HuH-7.5 (cell line): ENCODE results near the gene CDH16.

Experiments used
- DNase-seq: peaks from one replicate; pipeline ENCODE4 v3.0.0; 2011; ENCODE audit warnings: low spot score

Gene CDH16

GRCh38 chr16:66927918-66928649 lies 9.4 kb upstream of the CDH16 start:
- no peak for DNase-seq

GRCh38 chr16:66926961-66927436 lies 8.3 kb upstream of the CDH16 start:
- no peak for DNase-seq

- DNase-seq = no peak
These were observed 7.7 kb upstream of the CDH16 start for GRCh38 chr16:66926171-66926947.

GRCh38 chr16:66925322-66925840 lies 6.7 kb upstream of the CDH16 start, which contains the start of gene RRAD:
TSS of gene RRAD (minus strand) at chr16:66925535. CDS start at chr16:66925179, 356 bp downstream.
- no peak for DNase-seq

GRCh38 chr16:66924527-66925321 lies 6.0 kb upstream of the CDH16 start:
- peak; percentile 91 for DNase-seq

- DNase-seq = no peak
These were observed 5.2 kb upstream of the CDH16 start for GRCh38 chr16:66923866-66924265.

GRCh38 chr16:66923247-66923731 lies 4.6 kb upstream of the CDH16 start:
- no peak for DNase-seq

GRCh38 chr16:66921729-66922450 lies 3.2 kb upstream of the CDH16 start:
- DNase-seq = no peak

GRCh38 chr16:66920924-66921680 lies 2.4 kb upstream of the CDH16 start:
- no peak for DNase-seq

GRCh38 chr16:66920299-66920590 lies 1.6 kb upstream of the CDH16 start:
- no peak for DNase-seq

- DNase-seq = no peak
These were observed 1.0 kb upstream of the CDH16 start for GRCh38 chr16:66919569-66920298.

- DNase-seq = no peak
These were observed 330 bp downstream of the CDH16 start for GRCh38 chr16:66918355-66918754.

- DNase-seq = no peak
These were observed 944 bp downstream of the CDH16 start for GRCh38 chr16:66917741-66918140.

GRCh38 chr16:66916518-66916917 lies 2.2 kb downstream of the CDH16 start:
- DNase-seq = no peak

- DNase-seq = no peak
These were observed 3.6 kb downstream of the CDH16 start for GRCh38 chr16:66915041-66915440.

- no peak for DNase-seq
These were observed 4.1 kb downstream of the CDH16 start for GRCh38 chr16:66914541-66914940.

GRCh38 chr16:66913711-66914110 lies 5.0 kb downstream of the CDH16 start:
- no peak for DNase-seq

- no peak for DNase-seq
These were observed 5.6 kb downstream of the CDH16 start for GRCh38 chr16:66913081-66913480.

- no peak for DNase-seq
These were observed 6.9 kb downstream of the CDH16 start for GRCh38 chr16:66911801-66912200.

GRCh38 chr16:66911112-66911511 lies 7.6 kb downstream of the CDH16 start:
- DNase-seq = peak; percentile 5
